HG03432 (cell line): Measurements from ENCODE around the gene CELF5.
"Not testable (repeated sequence)": the region's sequence is repeated elsewhere in the genome, so short reads cannot be mapped to it uniquely, and the experiment has no call there.

Source experiments
- ATAC-seq: cut with Tn5 transposase; IDR thresholded peaks from one replicate; pipeline ENCODE4 v1.9.1; 2021; ENCODE audit warnings: mild to moderate bottlenecking, moderate library complexity; ENCODE audit not compliant: unreplicated experiment

The CELF5 gene

GRCh38 chr19:3340340-3340739 is 115.9 kb downstream of the CELF5 start:
- no peak for ATAC-seq

GRCh38 chr19:3342246-3342645 is 117.8 kb downstream of the CELF5 start:
- no peak for ATAC-seq

- ATAC-seq = not testable (repeated sequence)
Observed at GRCh38 chr19:3342962-3343361, 118.5 kb downstream of the CELF5 start.

GRCh38 chr19:3343619-3344502 is 119.4 kb downstream of the CELF5 start:
- no peak for ATAC-seq

GRCh38 chr19:3344608-3345598 is 120.4 kb downstream of the CELF5 start:
- ATAC-seq = no peak

GRCh38 chr19:3345850-3346460 is 121.5 kb downstream of the CELF5 start:
- no peak for ATAC-seq
